ENCODE measurements around the gene RPS17.
"Not testable (repeated sequence)": the region's sequence is repeated elsewhere in the genome, so short reads cannot be mapped to it uniquely, and the experiment has no call there.

RPS17 gene

GRCh38 chr15:82538961-82539690, 1.1 kb downstream of the RPS17 start:
- TF ChIP-seq ZFX (IDR thresholded peaks at IDR 0.05; ENCODE audit: borderline replicate concordance): no peak
- TF ChIP-seq CTCF (IDR thresholded peaks at IDR 0.05): no peak
- H3K27ac ChIP-seq: peak overlapping the region; percentile 83

GRCh38 chr15:82537351-82537908, 2.8 kb downstream of the RPS17 start:
- H3K27ac ChIP-seq: peak overlapping the region; percentile 43
- no peak for TF ChIP-seq CTCF (IDR thresholded peaks at IDR 0.05)
- no peak for TF ChIP-seq ZFX (IDR thresholded peaks at IDR 0.05; ENCODE audit: borderline replicate concordance)

- peak overlapping the region; percentile 43 for H3K27ac ChIP-seq
These were observed 3.6 kb downstream of the RPS17 start for GRCh38 chr15:82536409-82537350.

GRCh38 chr15:82535566-82536408, 4.5 kb downstream of the RPS17 start:
- H3K27ac ChIP-seq: peak overlapping the region; percentile 43
- TF ChIP-seq ZFX (IDR thresholded peaks at IDR 0.05; ENCODE audit: borderline replicate concordance) (no peak), CTCF (IDR thresholded peaks at IDR 0.05) (no peak)

More at GRCh38 chr15:82536409-82537350, 3.6 kb downstream of the RPS17 start:
- TF ChIP-seq ZFX (IDR thresholded peaks at IDR 0.05; ENCODE audit: borderline replicate concordance): no peak
- TF ChIP-seq CTCF (IDR thresholded peaks at IDR 0.05): no peak

- peak overlapping the region; percentile 43; the same call in 1 of the 2 replicates for H3K27ac ChIP-seq
These were observed 5.1 kb downstream of the RPS17 start for GRCh38 chr15:82535151-82535550.

- not testable (repeated sequence) for H3K27ac ChIP-seq
These were observed 5.8 kb downstream of the RPS17 start for GRCh38 chr15:82534457-82534861.

- TF ChIP-seq CTCF (IDR thresholded peaks at IDR 0.05) (no peak), ZFX (IDR thresholded peaks at IDR 0.05; ENCODE audit: borderline replicate concordance) (no peak)
These were observed 6.5 kb downstream of the RPS17 start for GRCh38 chr15:82533801-82534200.

More at GRCh38 chr15:82533801-82534200, 6.5 kb downstream of the RPS17 start:
- no peak overlapping the region for H3K27ac ChIP-seq

Measured in 22Rv1 (cell line).